AG09309 (cell line): ENCODE measurements around the gene CPS1.

Source experiments
- DNase-seq: peaks from one replicate; pipeline ENCODE4 v3.0.0-alpha.2; 2010; ENCODE audit warnings: low read depth
- H3K4me3 ChIP-seq: 2 replicates; pipeline ENCODE4 v1.5.1; 2011; ENCODE audit warnings: mild to moderate bottlenecking, low read depth, low read length, moderate library complexity; ENCODE audit not compliant: control insufficient read depth
- CTCF ChIP-seq: IDR thresholded peaks from 2 replicates; pipeline ENCODE4 v1.5.1; 2011; ENCODE audit warnings: mild to moderate bottlenecking, low read depth, low read length, inconsistent platforms; ENCODE audit not compliant: insufficient read depth, control insufficient read depth; ENCODE audit errors: missing control alignments

The CPS1 gene

GRCh38 chr2:210707900-210708299 is 151.5 kb downstream of the CPS1 start:
- H3K4me3 ChIP-seq = no peak overlapping the region
- DNase-seq = no peak
- TF ChIP-seq CTCF = no peak

GRCh38 chr2:210713122-210713521 is 156.7 kb downstream of the CPS1 start:
- no peak overlapping the region for H3K4me3 ChIP-seq
- TF ChIP-seq CTCF = no peak
- DNase-seq = no peak

DNA sequence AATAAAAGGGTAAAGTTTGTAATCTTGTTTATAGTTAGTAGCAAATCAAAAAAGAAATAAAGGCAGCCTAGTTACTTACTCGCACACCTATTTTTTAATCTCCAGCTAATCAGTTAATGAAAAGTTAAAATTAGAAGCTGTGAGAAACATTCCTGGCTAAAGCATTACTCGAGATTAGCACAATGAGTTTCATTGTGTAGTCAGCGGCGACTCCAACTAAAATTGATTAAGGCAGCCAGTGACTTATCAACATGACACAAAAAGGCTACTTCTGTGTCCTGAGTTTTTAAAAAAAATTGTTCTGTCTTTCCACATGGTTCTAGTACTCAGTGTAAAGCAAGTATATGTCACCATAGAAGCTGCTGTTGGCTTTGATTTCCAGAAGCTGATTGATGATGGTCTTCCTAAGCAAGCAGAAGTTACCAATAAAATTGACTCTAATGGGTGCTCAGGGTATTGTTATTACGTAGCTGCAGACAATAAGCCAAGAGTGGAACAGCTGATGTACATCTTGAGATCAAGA is 159.2 kb downstream of the CPS1 start:
- DNase-seq = no peak
- H3K4me3 ChIP-seq = no peak overlapping the region
- TF ChIP-seq CTCF = no peak

DNA sequence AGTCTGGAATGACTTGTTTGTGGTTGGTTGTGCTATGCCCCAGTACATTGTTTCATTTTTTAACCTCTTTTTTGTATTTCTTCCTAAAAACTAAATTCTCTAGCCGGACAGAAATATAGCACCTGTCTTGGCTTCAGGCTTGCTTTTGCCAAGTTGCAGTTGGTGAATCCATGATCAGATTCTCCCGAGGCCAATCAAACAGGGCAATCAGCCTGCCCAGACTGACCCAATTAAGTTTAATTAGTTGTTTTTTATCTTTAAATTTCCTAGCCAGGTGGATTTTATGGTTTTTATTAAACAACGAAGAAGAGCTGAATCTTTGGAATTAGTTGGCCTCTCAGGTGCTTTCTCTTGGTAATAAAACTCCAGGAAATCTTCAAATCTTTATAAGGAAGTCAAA is 162.1 kb downstream of the CPS1 start:
- no peak for TF ChIP-seq CTCF
- H3K4me3 ChIP-seq = no peak overlapping the region
- no peak for DNase-seq

- no peak for DNase-seq
- no peak for TF ChIP-seq CTCF
- no peak overlapping the region for H3K4me3 ChIP-seq
These were observed 165.7 kb downstream of the CPS1 start for GRCh38 chr2:210722092-210722491.

GRCh38 chr2:210727549-210727948 is 171.2 kb downstream of the CPS1 start:
- no peak for TF ChIP-seq CTCF
- DNase-seq = no peak
- no peak overlapping the region for H3K4me3 ChIP-seq
